K562 (cell line): Measurements from ENCODE around the gene OSCP1. TPM values are rescaled to one million over a fixed set of nuclear protein-coding genes. Genes with fewer than 3 reads are reported as not detected.
A peak's percentile ranks its signal among the peaks of the same experiment; 100 is the strongest.

ENCODE experiments used
- ARID3B ChIP-seq: fragments of 250-450 bp; sonication (Bioruptor Pico); IDR thresholded peaks from 2 replicates; pipeline ENCODE4 v1.4.0; 2020; ENCODE audit warnings: borderline replicate concordance
- ATF6 ChIP-seq: sonication (generic); formaldehyde crosslinking; IDR thresholded peaks from 2 replicates; pipeline ENCODE4 v1.4.0; 2020; ENCODE audit warnings: mild to moderate bottlenecking, missing genetic modification reagents
- ATF7 ChIP-seq: fragments of 450-650 bp; IDR thresholded peaks from 2 replicates; pipeline ENCODE4 v1.7.1; 2014; ENCODE audit warnings: mild to moderate bottlenecking, moderate library complexity
- BCOR ChIP-seq: fragments of 450-650 bp; IDR thresholded peaks from 2 replicates; pipeline ENCODE4 v1.6.1; 2016
- CLOCK ChIP-seq: fragments of 250-450 bp; sonication (Bioruptor Pico); IDR thresholded peaks from 2 replicates; pipeline ENCODE4 v1.4.0; 2020; ENCODE audit warnings: mild to moderate bottlenecking, moderate library complexity, borderline replicate concordance
- CREM ChIP-seq: IDR thresholded peaks from 2 replicates; pipeline ENCODE4 v1.6.1; 2014; ENCODE audit warnings: antibody characterized with exemption, low read depth
- DPF2 ChIP-seq: fragments of 450-650 bp; IDR thresholded peaks from 2 replicates; pipeline ENCODE4 v1.6.1; 2016
- HMG20A ChIP-seq: fragments of 450-650 bp; formaldehyde crosslinking; conservative IDR thresholded peaks from 2 replicates; pipeline ENCODE4 v1.4.0; 2020; ENCODE audit warnings: mild to moderate bottlenecking, mixed read lengths
- MEIS2 ChIP-seq: fragments of 450-650 bp; IDR thresholded peaks from 2 replicates; pipeline ENCODE4 v1.6.1; 2014; ENCODE audit warnings: mild to moderate bottlenecking; ENCODE audit not compliant: partially characterized antibody
- NFRKB ChIP-seq: fragments of 450-650 bp; IDR thresholded peaks from 2 replicates; pipeline ENCODE4 v1.6.1; 2016; ENCODE audit warnings: low read depth
- RBM25 ChIP-seq: fragments of 200-400 bp; formaldehyde crosslinking; IDR thresholded peaks from 2 replicates; pipeline ENCODE4 v1.6.1; 2018; ENCODE audit warnings: low read length, low read depth, moderate library complexity; ENCODE audit not compliant: severe bottlenecking
- RHOXF2B ChIP-seq: fragments of 250-450 bp; sonication (Bioruptor Pico); conservative IDR thresholded peaks from 2 replicates; pipeline ENCODE4 v1.5.1; 2021
- SNIP1 ChIP-seq: fragments of 450-650 bp; IDR thresholded peaks from 2 replicates; pipeline ENCODE4 v1.7.1; 2017; ENCODE audit warnings: low read depth, mild to moderate bottlenecking
- USF1 ChIP-seq: sonication (generic); formaldehyde crosslinking; IDR thresholded peaks from 2 replicates; pipeline ENCODE4 v1.9.0; 2022; ENCODE audit warnings: mild to moderate bottlenecking, missing genetic modification reagents
- ZBTB33 ChIP-seq: sonication (generic); formaldehyde crosslinking; IDR thresholded peaks from 2 replicates; pipeline ENCODE4 v1.8.1; 2023; ENCODE audit warnings: mild to moderate bottlenecking, missing genetic modification reagents
- ZBTB5 ChIP-seq: fragments of 450-650 bp; IDR thresholded peaks from 2 replicates; pipeline ENCODE4 v1.6.1; 2017; ENCODE audit warnings: antibody characterized with exemption
- ZKSCAN3 ChIP-seq: fragments of 250-450 bp; sonication (Bioruptor Pico); IDR thresholded peaks from 2 replicates; pipeline ENCODE4 v1.4.0; 2020
- ZNF133 ChIP-seq: fragments of 250-450 bp; sonication (Bioruptor Pico); IDR thresholded peaks from 2 replicates; pipeline ENCODE4 v1.4.0; 2020; ENCODE audit warnings: mild to moderate bottlenecking
- ZSCAN29 ChIP-seq: fragments of 450-650 bp; IDR thresholded peaks from 2 replicates; pipeline ENCODE4 v1.6.1; 2017
- polyA plus RNA-seq, 8 experiments: library from polyadenylated mRNA; depleted of rRNA in 4 of 8; stranded (reverse) in 5 of 8; unstranded in 3 of 8; fragments of >200 nt; fragmentation: Nextera tagmentation in 2 of 8; fragmentation: Illumina TruSeq in 1 of 8; extraction: Ambion mirVana in 2 of 8; extraction: Trizol in 1 of 8; gene quantifications; 2 replicates each; pipeline versions ENCODE4 v1.2.1 to v1.2.3, GENCODE V29; 2011 to 2014; ENCODE audit warnings: inconsistent platforms in 1 of 8, missing spikeins in 1 of 8
- total RNA-seq, 7 experiments: library from RNA; depleted of rRNA in 6 of 7; stranded (reverse); fragments of >200 nt in 6 of 7; fragmentation: Illumina TruSeq in 2 of 7; extraction: Trizol in 2 of 7; gene quantifications; 2 replicates each; pipeline versions ENCODE4 v1.2.1 to v1.2.3, GENCODE V29; 2011 to 2021; ENCODE audit warnings: low replicate concordance in 1 of 7

OSCP1 gene
- total and polyA plus RNA-seq, 9 of the 15 experiments (the other 6 are each of a cell fraction or from before 2014, with no cell fraction given): 0.15 to 0.40 (median 0.33) TPM; not detected in 5

GRCh38 chr1:36382669-36383068 is 67.6 kb downstream of the OSCP1 start (continued):
- TF ChIP-seq USF1 (CRISPR knock-in tag) (no peak), RHOXF2B (no peak), MEIS2 (no peak), ZBTB5 (no peak), CREM (no peak), ZBTB33 (CRISPR knock-in tag) (0 out of 2 replicates have a peak, but pooled peaks have one; percentile 37), DPF2 (no peak), RBM25 (peak; percentile 80), CLOCK (CRISPR knock-in tag) (no peak), ATF6 (CRISPR knock-in tag) (no peak), ATF7 (no peak), ZNF133 (CRISPR knock-in tag) (no peak), ZSCAN29 (no peak), BCOR (peak; percentile 62; the same call in 1 of the 2 replicates), ZKSCAN3 (CRISPR knock-in tag) (no peak), ARID3B (no peak), NFRKB (no peak), SNIP1 (no peak), HMG20A (CRISPR knock-in tag) (no peak)
